ENCODE data around the gene ID4.

DNA sequence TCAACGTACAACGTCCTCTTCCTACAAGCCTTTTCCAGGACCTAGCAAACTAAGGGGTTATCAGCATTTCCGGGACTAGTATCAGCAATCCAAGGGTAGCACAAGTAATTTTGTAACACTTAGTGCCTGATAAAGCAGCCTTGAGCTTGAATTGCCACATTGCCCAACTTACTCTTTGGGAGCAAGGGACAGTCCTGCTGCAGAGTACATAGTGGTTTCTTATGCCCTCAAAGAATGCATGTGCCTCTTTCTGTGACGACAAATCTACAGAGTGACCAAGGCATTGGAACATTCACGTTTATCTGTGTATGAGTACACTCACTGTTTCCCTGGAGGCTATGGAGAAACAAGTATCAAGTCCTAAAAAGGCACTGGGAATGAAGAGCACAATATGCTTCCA is 3.2 kb upstream of the ID4 start:
- TF ChIP-seq, protein P1, sequence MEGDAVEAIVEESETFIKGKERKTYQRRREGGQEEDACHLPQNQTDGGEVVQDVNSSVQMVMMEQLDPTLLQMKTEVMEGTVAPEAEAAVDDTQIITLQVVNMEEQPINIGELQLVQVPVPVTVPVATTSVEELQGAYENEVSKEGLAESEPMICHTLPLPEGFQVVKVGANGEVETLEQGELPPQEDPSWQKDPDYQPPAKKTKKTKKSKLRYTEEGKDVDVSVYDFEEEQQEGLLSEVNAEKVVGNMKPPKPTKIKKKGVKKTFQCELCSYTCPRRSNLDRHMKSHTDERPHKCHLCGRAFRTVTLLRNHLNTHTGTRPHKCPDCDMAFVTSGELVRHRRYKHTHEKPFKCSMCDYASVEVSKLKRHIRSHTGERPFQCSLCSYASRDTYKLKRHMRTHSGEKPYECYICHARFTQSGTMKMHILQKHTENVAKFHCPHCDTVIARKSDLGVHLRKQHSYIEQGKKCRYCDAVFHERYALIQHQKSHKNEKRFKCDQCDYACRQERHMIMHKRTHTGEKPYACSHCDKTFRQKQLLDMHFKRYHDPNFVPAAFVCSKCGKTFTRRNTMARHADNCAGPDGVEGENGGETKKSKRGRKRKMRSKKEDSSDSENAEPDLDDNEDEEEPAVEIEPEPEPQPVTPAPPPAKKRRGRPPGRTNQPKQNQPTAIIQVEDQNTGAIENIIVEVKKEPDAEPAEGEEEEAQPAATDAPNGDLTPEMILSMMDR (IDR thresholded peaks at IDR 0.05; ENCODE audit: low read depth, low read length): no peak
- no peak for TF ChIP-seq EZH2phosphoT487 (IDR thresholded peaks at IDR 0.05; ENCODE audit: low read depth)

Measured in OCI-LY3 (cell line).